Effector CD4-positive, alpha-beta T cell (primary cell): Measurements from ENCODE around the gene PLCXD1.
"Not testable (repeated sequence)": the region's sequence is repeated elsewhere in the genome, so short reads cannot be mapped to it uniquely, and the experiment has no call there.

Experiments
- DNase-seq: peaks from one replicate; pipeline ENCODE4 v3.0.0-alpha.2; 2020

The PLCXD1 gene

DNA sequence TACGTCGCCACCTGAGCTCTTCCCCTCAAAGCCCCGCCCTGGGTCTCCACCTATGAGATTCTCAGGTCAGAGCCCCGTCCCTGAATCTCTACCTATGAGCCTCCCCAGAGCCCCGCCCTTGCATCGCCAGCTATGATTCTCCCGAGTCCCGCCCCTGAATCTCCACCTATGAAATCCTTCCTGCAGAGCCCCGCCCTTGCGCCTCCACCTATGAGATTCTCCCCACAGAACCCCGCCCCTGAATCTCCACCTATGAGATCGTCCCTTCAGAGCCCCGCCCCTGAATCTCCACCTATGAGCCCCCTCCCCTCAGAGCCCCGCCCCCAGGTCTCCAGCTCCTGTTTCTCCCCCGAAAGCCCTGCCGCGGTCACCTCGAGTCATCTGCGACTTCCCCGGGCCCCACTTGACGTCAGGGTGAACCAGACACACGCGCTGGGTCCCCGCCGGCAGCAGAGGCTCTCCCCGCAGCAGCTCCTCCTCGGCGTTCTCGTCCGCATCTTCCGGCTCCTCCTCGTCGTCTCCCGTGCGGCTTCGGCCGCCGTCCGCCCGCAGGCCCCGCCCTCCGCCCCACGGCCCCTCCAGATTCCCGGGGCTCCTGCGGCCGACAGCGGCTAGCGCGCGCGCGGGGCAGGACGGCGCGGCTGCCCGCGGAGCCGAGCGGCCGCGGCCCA, 37.0 kb downstream of the PLCXD1 start:
- DNase-seq = peak; percentile 95

DNA sequence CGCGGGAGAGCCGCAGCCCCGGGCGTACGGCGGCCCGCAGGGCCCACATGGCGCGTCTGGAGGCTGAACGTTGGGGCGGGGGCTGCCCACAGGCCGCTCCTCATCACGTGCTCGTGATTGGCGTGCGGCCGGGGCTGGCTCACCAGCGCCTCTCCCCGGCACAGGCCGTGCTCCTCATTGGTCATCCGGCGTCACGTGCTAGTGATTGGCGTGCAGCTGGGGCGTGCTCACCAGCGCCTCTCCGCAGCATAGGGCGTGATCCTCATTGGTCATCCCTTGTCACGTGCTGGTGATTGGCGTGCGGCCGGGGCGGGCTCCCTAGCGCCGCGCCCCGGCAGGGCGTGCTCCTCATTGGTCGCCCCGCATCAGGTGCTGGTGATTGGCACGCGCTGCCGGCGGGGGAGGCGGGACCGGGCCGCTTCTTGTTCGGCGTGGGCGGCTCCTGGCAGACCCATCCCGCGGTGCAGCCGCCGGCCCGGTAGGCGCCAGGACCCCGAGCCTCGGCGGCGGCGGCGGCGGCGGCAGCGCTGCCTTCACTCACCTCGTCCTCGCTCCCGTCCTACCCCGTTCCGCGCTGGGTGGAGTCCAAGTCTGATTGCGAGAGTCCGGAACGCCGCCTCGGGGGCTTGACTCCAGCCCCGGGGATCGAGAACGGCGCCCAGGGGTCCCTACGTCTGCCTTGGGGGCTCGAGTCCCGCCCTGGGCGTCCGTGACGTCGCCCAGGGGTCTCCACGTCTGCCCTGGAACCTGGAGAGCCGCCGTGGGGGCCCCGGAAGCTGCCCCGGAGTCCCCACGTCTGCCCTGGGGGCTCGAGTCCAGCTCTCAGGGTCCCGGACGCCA, 37.8 kb downstream of the PLCXD1 start, which contains the start of gene GTPBP6:
GTPBP6 (minus strand) TSS at position 58 of the 840 bp plus-strand sequence; CDS start at position 49, 9 bp downstream.
- peak; percentile 100 for DNase-seq

DNA sequence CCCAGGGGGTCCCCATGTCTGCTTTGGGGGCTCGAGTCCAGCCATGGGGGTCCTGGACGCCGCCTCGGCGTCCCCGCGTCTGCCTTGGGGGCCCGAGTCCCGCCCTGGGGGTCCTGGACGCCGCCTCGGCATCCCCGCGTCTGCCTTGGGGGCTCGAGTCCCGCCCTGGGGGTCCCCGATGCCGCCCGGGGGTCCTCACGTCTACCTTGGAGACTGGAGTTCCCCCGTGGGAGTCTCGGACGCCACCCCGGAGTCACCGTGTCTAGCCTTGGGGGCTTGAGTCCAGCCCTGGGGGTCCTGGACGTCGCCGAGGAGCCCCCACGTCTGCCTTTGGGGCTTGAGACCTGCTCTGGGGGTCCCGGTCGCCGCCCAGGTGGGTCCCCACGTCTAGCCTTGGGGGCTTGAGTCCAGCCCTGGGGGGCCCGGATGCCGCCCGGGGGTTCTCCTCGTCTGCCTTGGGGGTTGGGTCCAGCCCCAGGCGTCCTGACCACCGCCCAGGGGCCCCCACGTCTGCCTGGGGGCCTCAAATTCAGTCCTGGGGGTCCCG, 38.5 kb downstream of the PLCXD1 start:
- no peak for DNase-seq

- DNase-seq = no peak
Measured at GRCh38 chrX:320126-320783, 39.1 kb downstream of the PLCXD1 start.

DNA sequence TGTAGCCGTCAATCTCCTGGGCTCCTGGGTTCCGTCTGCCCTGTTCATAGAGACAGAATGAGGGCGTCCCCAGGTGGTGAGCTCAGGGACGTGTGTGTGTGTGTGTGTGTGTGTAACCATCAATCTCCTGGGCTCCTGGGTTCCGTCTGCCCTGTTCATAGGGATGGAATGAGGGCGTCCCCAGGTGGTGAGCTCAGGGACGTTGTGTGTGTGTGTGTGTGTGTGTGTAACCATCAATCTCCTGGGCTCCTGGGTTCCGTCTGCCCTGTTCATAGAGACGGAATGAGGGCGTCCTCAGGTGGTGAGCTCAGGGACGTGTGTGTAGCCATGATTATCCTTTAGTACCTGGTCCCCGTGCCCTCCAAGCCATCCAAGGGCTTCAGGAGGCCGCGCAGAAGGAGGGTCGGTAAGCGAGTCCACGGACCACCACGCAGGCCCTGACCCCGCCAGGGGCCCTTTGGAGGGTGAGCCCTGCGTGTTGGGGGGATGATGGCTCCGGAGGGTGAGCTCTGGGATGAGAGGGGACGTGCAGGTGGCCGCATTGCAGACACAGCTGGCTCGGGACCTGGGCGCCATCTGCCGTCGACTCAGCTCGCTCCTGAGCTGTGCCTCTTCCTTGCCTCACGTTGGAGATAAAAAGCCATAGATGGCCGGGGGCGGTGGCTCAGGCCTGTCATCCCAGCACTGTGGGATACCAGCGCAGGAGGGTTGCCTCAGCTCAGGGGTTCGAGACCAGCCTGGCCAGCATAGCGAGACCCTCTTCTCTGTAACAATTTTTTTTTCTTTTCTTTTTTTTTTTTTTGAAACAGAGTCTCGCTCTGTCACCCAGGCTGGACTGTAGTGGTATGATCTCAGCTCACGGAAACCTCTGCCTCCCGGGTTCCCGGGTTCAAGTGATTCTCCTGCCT, 42.8 kb downstream of the PLCXD1 start:
- peak; percentile 53 for DNase-seq

GRCh38 chrX:324664-325063, 43.5 kb downstream of the PLCXD1 start:
- DNase-seq = not testable (repeated sequence)

DNA sequence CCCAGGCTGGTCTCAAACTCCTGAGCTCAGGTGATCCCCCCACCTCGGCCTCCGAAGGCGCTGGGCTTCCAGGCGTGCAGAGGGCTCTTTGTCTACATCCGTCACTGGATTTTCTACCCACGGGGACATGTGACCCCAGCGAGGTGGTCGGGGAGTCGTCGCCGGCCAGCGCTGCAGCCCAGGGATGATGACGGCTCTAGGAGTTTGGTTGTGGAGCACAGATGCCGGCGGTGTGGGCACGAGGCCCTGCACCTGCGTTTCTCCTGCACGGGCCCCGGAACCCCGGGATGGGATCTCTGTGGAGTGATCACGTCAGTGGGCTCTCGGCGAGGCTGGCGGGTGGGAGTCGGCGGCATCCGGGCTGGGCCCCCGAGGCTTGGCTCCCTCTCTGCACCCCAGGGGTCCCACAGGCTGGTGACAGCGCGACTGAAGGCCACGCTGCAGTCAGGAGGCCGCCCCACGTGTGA, 46.5 kb downstream of the PLCXD1 start:
- DNase-seq = no peak

- no peak for DNase-seq
Measured at GRCh38 chrX:329291-329910, 48.2 kb downstream of the PLCXD1 start.

DNA sequence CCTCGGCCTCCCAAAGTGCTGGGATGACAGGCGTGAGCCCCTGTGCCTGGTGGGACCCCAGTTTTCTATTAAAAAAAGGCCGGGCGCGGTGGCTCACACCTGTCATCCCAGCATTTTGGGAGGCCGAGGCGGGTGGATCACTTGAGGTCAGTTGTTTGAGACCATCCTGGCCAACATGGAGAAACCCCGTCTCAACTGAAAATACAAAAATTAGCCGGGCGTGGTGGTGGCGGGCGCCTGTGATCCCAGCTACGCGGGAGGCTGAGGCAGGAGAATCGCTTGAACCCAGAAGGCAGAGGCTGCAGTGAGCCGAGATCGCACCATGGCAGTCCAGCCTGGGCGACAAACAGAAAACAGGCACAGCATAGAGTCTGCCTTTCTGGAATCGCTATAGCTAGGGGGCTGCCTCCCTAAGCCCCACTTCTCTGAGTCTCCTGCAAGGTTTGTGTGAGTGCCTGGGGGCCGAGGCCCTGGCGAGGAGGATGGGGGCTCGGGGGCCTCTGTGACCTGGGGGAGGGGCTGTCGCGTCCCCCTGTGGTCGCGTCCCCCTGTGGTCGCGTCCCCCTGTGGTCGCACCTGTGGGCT, 49.1 kb downstream of the PLCXD1 start:
- DNase-seq = not testable (repeated sequence)

DNA sequence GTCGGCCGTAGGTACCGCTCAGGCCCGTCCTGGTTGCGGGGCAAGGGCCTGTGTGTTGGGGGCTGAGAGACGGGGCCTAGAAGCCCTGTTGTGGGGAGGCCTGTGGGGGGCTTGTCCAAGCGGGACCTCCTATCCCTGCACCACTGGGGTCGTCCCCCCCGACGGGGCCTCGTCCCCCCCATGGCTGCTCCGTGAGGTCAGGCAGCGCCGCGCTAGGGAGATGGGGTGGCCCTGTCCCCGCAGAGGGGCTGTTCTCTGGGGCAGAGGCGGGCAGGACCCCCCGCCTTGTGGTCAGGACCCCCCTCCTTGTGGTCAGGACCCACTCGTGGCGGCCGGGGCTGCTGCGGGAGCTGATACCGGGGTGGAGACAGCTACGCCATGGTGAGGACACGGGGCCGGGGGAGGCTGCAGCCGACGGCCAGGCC, 49.6 kb downstream of the PLCXD1 start:
- no peak for DNase-seq

DNA sequence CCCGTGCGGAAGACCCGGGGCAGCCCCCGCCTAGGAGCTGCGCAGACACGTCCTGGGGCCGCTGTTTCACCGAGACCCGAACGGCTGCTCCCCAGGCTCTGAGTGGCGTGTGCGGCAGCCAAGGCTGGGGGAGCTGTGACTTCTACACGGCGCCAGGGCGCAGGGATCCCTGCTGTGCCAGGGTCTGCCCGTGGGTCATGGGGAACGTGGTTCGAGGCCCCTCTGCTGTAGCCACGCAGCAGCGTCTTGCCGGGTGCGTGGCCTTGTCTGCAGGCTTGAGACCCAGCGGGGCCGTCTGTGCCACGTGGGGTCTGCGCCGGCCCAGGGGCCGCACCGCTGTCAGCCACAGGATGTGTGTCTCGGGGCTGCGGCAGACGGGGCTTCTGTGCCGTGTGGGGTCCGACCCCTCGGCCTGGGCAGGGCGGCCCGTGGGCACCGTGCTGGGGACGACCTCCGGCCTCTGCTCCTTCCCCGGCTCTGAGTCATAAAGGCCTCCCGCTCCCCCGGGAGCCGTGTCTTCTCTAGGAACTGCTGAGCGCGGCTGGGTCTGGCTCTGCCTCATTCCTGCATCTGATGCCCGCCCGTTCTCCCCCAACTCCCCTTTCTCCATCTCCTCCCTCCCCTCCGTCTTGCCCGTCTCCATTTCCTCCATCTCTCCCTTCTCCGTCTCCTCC, 50.1 kb downstream of the PLCXD1 start:
- no peak for DNase-seq

- no peak for DNase-seq
Measured at GRCh38 chrX:331825-332495, 50.8 kb downstream of the PLCXD1 start.

DNA sequence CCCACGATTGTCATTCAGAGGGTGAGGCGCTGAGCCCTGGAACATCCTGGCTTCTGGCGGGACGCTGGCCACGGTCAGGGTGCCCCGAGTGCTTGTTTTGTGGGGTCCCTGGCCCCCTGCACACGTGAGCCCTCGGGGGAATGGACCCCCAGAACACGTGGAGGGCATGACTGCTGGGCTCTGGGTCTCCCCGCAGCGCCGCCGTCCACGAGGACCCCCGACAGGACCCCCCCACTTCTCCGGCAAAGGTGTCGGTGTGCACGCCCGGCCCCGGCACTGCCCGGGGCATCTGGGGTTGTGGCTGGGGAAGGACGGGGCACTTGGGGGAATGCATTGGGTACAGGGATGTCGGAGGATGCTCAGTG, 51.3 kb downstream of the PLCXD1 start:
- DNase-seq = no peak

- no peak for DNase-seq
Measured at GRCh38 chrX:332916-333610, 51.9 kb downstream of the PLCXD1 start.

- no peak for DNase-seq
Measured at GRCh38 chrX:333611-334311, 52.6 kb downstream of the PLCXD1 start.

DNA sequence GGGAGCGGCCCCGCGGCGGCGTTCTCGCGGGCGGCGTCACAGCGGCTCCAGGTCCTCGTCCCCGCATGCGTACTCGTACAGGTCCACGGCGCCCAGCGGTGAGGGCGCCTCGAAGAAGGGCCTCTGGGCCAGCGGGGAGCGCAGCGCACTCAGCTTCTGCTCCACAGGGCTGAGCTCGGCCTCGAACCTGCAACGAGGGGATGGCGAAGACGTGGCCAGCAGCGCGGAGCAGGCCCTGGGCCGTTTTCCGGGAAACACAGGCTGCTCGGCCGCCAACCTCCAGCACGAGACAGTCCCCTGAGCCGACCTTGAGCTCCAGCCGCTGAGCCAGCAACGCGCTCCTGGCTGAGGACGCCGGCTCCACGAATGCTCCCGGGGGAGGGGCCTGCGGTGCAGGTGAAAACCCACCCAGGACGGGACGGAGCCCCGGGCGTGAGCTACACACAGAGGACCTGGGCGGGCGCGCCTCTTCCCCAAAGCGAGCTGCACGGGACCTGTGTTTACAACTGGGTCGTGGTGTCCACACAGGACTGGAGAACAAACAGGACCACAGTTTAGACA, 53.2 kb downstream of the PLCXD1 start:
- no peak for DNase-seq

GRCh38 chrX:334971-335757, 54.0 kb downstream of the PLCXD1 start:
- DNase-seq = no peak

GRCh38 chrX:335758-336155, 54.6 kb downstream of the PLCXD1 start:
- no peak for DNase-seq
